Measurements from ENCODE around the gene ITPR1. TPM values are rescaled to one million over a fixed set of nuclear protein-coding genes. Genes with fewer than 3 reads are reported as not detected.

ITPR1 gene
- total and polyA plus RNA-seq, 10 of the 15 experiments (the other 5 are each of a cell fraction or from before 2014, with no cell fraction given): 12.2 to 239 (median 28.4) TPM

- TF ChIP-seq CEBPZ (IDR thresholded peaks at IDR 0.05; ENCODE audit: low read depth, low read length) (no peak), POLR2AphosphoS2 (IDR thresholded peaks at IDR 0.05; ENCODE audit: low read depth, low read length) (no peak), ZNF687 (IDR thresholded peaks at IDR 0.05) (peak; percentile 51; the same call in 1 of the 2 replicates), SIX5 (IDR thresholded peaks at IDR 0.05; ENCODE audit: low read depth, low read length, severe bottlenecking) (no peak), ZBTB40 (IDR thresholded peaks at IDR 0.05; ENCODE audit: borderline replicate concordance) (no peak), MEF2B (IDR thresholded peaks at IDR 0.05; ENCODE audit: partially characterized antibody, poor library complexity, severe bottlenecking) (peak; percentile 79), DPF2 (IDR thresholded peaks at IDR 0.05) (peak; percentile 52; the same call in 1 of the 2 replicates), FOS (IDR thresholded peaks at IDR 0.05; ENCODE audit: borderline replicate concordance, extremely low read depth, insufficient read length) (no peak), SMAD1 (IDR thresholded peaks at IDR 0.05; ENCODE audit: low read depth, partially characterized antibody) (no peak), PRDM15 (CRISPR knock-in tag; IDR thresholded peaks at IDR 0.05) (no peak), CHD2 (IDR thresholded peaks at IDR 0.05; ENCODE audit: borderline replicate concordance, low read depth, low read length) (no peak)
These were observed 345.5 kb downstream of the ITPR1 start (continued) for GRCh38 chr3:4838621-4839022.

Measured in GM12878 (cell line).